Calu3 (cell line): ENCODE measurements around the gene GALR1. TPM values are rescaled to one million over a fixed set of nuclear protein-coding genes. Genes with fewer than 3 reads are reported as not detected.

Experiments used
- BruUV-seq: library from RNA; stranded (reverse); fragments of 400-500 nt; replicated peaks from 2 replicates; lab custom pipeline; 2021; lab: Mats Ljungman, UMichigan
- CTCF ChIA-PET: fragments of 300-600 bp; sonication (Branson Sonifier 250); formaldehyde crosslinking; loops from one replicate; lab custom pipeline; 2022; ENCODE audit warnings: antibody characterized with exemption; lab: Charles Lee
- DNase-seq: peaks from one replicate; pipeline ENCODE4 v3.0.0; 2022
- H3K27ac Mint-ChIP-seq: one replicate; pipeline ENCODE4 v1.8.0; 2022; ENCODE audit warnings: mixed read lengths; ENCODE audit not compliant: unreplicated experiment
- H3K27me3 Mint-ChIP-seq: one replicate; pipeline ENCODE4 v1.8.0; 2022; ENCODE audit warnings: mixed read lengths; ENCODE audit not compliant: unreplicated experiment
- H3K36me3 Mint-ChIP-seq: one replicate; pipeline ENCODE4 v1.8.0; 2022; ENCODE audit warnings: mild to moderate bottlenecking, moderate library complexity, mixed read lengths; ENCODE audit not compliant: insufficient read depth, unreplicated experiment
- H3K4me1 Mint-ChIP-seq: one replicate; pipeline ENCODE4 v1.8.0; 2022; ENCODE audit warnings: mild to moderate bottlenecking, low read depth, mixed read lengths; ENCODE audit not compliant: unreplicated experiment
- H3K4me3 Mint-ChIP-seq: one replicate; pipeline ENCODE4 v1.8.0; 2022; ENCODE audit warnings: mild to moderate bottlenecking, low read depth, moderate library complexity, mixed read lengths; ENCODE audit not compliant: unreplicated experiment
- H3K9me3 Mint-ChIP-seq: one replicate; pipeline ENCODE4 v1.8.0; 2022; ENCODE audit warnings: low read depth, mixed read lengths; ENCODE audit not compliant: unreplicated experiment
- intact Hi-C: fragments of 100-400 bp; cut with micrococcal nuclease; formaldehyde crosslinking; loops from one replicate; pipeline ENCODE4 v1.10.0; 2022; ENCODE audit not compliant: unreplicated experiment
- total RNA-seq: library from RNA; stranded (reverse); gene quantifications from 2 replicates; pipeline ENCODE4 v1.2.3, GENCODE V29; 2022
- TF ChIP-seq, protein P1 (sequence below): fragments of 200-600 bp; IDR thresholded peaks from one replicate; pipeline ENCODE4 v1.8.0; 2022; ENCODE audit warnings: antibody characterized with exemption; ENCODE audit not compliant: unreplicated experiment

Gene GALR1
- total RNA-seq, 1 experiment from 2014 or later, result not detected

DNA sequence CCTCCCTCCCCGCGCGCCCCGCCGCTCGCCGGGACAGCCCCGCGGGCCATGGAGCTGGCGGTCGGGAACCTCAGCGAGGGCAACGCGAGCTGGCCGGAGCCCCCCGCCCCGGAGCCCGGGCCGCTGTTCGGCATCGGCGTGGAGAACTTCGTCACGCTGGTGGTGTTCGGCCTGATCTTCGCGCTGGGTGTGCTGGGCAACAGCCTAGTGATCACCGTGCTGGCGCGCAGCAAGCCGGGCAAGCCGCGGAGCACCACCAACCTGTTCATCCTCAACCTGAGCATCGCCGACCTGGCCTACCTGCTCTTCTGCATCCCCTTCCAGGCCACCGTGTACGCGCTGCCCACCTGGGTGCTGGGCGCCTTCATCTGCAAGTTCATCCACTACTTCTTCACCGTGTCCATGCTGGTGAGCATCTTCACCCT lies 865 bp downstream of the GALR1 start:
- Mint-ChIP-seq H3K9me3 (peaks cover 18% of the 10 kb centered on the region), H3K27ac (no peak overlapping the region), H3K4me3 (peak overlapping the region; percentile 22), H3K4me1 (no peaks in the 10 kb centered on the region), H3K36me3 (no peaks in the 10 kb centered on the region), H3K27me3 (peaks cover 59% of the 10 kb centered on the region)
- CTCF ChIA-PET, result no interaction called here
- TF ChIP-seq, protein P1, sequence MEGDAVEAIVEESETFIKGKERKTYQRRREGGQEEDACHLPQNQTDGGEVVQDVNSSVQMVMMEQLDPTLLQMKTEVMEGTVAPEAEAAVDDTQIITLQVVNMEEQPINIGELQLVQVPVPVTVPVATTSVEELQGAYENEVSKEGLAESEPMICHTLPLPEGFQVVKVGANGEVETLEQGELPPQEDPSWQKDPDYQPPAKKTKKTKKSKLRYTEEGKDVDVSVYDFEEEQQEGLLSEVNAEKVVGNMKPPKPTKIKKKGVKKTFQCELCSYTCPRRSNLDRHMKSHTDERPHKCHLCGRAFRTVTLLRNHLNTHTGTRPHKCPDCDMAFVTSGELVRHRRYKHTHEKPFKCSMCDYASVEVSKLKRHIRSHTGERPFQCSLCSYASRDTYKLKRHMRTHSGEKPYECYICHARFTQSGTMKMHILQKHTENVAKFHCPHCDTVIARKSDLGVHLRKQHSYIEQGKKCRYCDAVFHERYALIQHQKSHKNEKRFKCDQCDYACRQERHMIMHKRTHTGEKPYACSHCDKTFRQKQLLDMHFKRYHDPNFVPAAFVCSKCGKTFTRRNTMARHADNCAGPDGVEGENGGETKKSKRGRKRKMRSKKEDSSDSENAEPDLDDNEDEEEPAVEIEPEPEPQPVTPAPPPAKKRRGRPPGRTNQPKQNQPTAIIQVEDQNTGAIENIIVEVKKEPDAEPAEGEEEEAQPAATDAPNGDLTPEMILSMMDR, result peak; percentile 7
- no TSS peak for BruUV-seq
- intact Hi-C loops, result no loop called here
- DNase-seq, result no peak

- Mint-ChIP-seq H3K36me3 (no peaks in the 10 kb centered on the region), H3K4me3 (peak overlapping the region; percentile 22), H3K9me3 (peaks cover 18% of the 10 kb centered on the region), H3K27ac (no peak overlapping the region), H3K27me3 (peaks cover 59% of the 10 kb centered on the region), H3K4me1 (no peaks in the 10 kb centered on the region)
- TF ChIP-seq, protein P1, result no peak
- BruUV-seq, result no TSS peak
- DNase-seq, result no peak
- intact Hi-C loops, result no loop called here
- CTCF ChIA-PET, result no interaction called here
These were observed 1.5 kb downstream of the GALR1 start for GRCh38 chr18:77250926-77251729.

- intact Hi-C loops, result no loop called here
- CTCF ChIA-PET, result no interaction called here
- Mint-ChIP-seq H3K27ac (no peak overlapping the region), H3K4me1 (no peaks in the 10 kb centered on the region), H3K27me3 (peaks cover 59% of the 10 kb centered on the region), H3K4me3 (no peak overlapping the region), H3K9me3 (peaks cover 15% of the 10 kb centered on the region), H3K36me3 (no peaks in the 10 kb centered on the region)
- TF ChIP-seq, protein P1, result no peak
- BruUV-seq, result no TSS peak
- no peak for DNase-seq
These were observed 2.0 kb downstream of the GALR1 start for GRCh38 chr18:77251730-77252050.

DNA sequence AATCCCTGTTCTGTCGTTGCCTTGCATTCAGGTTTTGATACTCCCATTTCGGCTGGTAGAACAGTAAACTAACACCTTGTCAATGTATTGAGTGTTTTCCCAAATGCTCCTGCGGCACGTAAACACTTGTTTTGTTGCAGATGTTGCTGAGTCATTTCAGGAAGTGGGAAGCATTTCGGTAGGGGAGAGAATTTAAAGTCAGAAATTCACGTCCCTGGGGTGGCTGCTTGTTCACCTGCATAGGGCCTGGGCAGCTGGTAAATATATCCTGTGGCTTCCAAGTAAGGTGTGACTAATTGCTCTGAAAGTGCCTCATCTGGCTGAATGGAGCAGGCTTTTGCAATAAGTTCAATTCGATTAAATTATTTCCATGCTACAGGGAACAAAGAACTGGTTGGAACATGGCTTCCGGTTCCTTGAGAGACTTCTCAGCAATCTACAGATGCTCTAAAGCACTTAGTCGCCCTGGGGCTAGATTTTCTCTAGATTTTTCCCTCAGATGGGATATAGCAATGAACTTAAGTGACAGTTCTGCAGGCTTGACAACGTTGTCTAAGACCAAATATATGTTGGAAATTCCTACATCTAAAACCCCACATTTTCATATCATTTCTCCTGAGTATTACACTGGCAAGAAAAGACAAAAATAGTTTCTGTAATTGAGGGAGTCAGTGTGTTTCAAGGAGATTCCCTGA lies 5.2 kb downstream of the GALR1 start:
- TF ChIP-seq, protein P1, result no peak
- CTCF ChIA-PET, result no interaction called here
- intact Hi-C loops, result no loop called here

More for the DNA sequence above, 5.2 kb downstream of the GALR1 start:
- H3K4me3 Mint-ChIP-seq, result no peak overlapping the region
- no TSS peak for BruUV-seq
- H3K27ac Mint-ChIP-seq, result no peak overlapping the region
- no peak for DNase-seq
- peaks cover 12% of the 10 kb centered on the region for H3K9me3 Mint-ChIP-seq
- H3K36me3 Mint-ChIP-seq, result no peaks in the 10 kb centered on the region
- H3K4me1 Mint-ChIP-seq, result no peaks in the 10 kb centered on the region
- H3K27me3 Mint-ChIP-seq, result peaks cover 57% of the 10 kb centered on the region
